ENCODE results near the gene ZNF595.
"Not testable (repeated sequence)": the region's sequence is repeated elsewhere in the genome, so short reads cannot be mapped to it uniquely, and the experiment has no call there.

Gene ZNF595

DNA sequence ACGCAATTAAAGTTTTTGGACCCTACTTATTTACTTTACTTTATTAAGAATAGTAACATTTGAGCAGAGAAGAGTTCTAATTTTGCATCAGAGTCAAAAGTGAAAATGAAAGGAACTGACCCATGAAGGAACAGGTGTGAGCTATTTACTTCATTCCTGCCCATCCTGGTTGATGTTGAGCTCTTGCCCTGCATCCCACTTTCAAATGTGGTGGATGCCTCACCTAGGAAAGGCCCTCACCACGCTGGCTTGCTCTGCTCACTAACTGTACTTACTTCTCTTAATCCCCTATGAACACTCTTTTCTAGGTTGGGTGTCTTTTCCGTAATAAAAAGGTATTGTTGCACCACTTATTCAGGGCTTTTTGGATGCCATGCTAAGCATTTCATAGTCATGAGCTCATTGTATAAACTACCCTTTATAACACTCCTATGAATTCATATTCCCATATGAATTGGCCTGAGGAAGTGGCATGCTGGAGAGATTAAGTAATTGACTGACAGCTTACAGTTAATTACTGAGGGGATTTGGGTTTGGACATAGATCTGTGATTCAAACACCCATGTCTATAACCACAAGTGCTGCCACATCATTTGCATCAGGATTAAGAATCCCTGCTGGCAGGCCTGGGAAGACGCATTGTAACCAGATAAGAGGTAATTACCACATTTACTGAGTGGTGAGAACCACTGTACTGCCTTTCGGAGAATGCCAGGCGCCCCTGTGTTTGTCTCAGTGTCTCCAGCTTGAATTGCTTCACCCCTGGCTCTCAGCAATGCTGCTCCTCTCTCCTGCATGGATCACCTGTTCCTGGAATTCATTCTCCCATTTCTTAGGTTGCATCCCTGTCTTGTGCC lies 16.3 kb upstream of the ZNF595 start:
- not testable (repeated sequence) for H3K4me3 ChIP-seq (ENCODE audit: low read depth in 1 of 2, low read length in 2 of 2); H3K4me1 ChIP-seq (ENCODE audit: insufficient read depth, low read length)

DNA sequence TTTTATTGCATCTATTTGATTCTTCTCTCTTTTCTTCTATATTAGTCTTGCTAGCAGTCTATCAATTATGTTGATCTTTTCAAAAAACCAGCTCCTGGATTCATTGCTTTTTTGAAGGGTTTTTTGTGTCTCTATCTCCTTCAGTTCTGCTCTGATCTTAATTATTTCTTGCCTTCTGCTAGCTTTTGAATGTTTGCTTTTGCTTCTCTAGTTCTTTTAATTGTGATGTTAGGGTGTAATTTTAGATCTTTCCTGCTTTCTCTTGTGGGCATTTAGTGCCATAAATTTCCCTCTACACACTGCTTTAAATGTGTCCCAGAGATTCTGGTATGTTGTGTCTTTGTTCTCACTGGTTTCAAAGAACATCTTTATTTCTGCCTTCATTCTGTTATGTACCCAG lies 14.9 kb upstream of the ZNF595 start:
- not testable (repeated sequence) for H3K4me3 ChIP-seq (ENCODE audit: low read depth in 1 of 2, low read length in 2 of 2); H3K36me3 ChIP-seq (ENCODE audit: insufficient read depth, low read length); H3K9me3 ChIP-seq (ENCODE audit: low read length); H3K27ac ChIP-seq (ENCODE audit: low read depth, low read length); H3K27me3 ChIP-seq (ENCODE audit: control insufficient read depth in 1 of 2, insufficient read depth in 2 of 2, low read length in 2 of 2); H3K4me1 ChIP-seq (ENCODE audit: insufficient read depth, low read length); H3K9ac ChIP-seq (ENCODE audit: low read length)

More for the DNA sequence above, 16.3 kb upstream of the ZNF595 start:
- H3K27me3 ChIP-seq (ENCODE audit: control insufficient read depth in 1 of 2, insufficient read depth in 2 of 2, low read length in 2 of 2); H3K36me3 ChIP-seq (ENCODE audit: insufficient read depth, low read length); H3K9ac ChIP-seq (ENCODE audit: low read length); H3K27ac ChIP-seq (ENCODE audit: low read depth, low read length); H3K9me3 ChIP-seq (ENCODE audit: low read length): not testable (repeated sequence)

DNA sequence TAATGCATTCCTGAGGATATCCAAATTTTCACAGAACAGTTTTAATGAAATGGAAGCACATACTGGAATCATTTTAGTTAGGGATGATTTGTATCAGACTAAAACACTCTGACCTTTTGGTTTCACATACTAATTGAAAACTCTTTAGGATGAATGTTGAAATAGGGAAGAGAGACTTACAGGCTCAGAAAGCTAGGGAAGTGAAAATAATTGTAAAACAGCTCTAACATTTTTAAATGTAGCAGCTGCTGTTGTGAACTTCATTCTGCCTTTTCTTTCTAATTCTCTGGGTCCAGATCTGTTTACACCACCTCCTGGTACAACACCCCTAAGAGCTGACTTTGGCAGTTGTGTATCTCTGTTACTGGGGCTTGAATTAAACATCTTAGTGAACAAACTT lies 9.7 kb upstream of the ZNF595 start:
- not testable (repeated sequence) for H3K4me1 ChIP-seq (ENCODE audit: insufficient read depth, low read length); H3K36me3 ChIP-seq (ENCODE audit: insufficient read depth, low read length); H3K9ac ChIP-seq (ENCODE audit: low read length); H3K27ac ChIP-seq (ENCODE audit: low read depth, low read length); H3K27me3 ChIP-seq (ENCODE audit: control insufficient read depth in 1 of 2, insufficient read depth in 2 of 2, low read length in 2 of 2); H3K9me3 ChIP-seq (ENCODE audit: low read length); H3K4me3 ChIP-seq (ENCODE audit: low read depth in 1 of 2, low read length in 2 of 2)

DNA sequence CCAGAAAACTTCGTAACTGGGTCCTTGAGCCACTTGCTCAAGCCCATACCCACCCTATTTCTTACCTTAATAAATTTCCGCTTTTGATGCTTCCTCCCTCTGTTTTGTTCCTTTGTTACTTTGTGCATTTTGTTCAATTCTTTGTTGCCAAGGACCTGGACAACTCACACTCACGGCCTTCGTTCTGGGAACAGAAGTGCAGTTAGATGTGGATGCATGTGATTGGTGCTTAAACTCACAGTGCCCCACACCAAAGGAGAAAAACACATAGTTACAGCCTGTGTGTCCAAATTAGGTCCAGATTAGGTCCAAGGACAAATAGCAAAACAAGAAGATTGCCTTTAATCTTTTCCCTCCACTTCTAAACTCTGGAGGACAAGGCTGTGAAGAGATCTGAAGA lies 1.9 kb upstream of the ZNF595 start:
- not testable (repeated sequence) for H3K4me3 ChIP-seq (ENCODE audit: low read depth in 1 of 2, low read length in 2 of 2); H3K9me3 ChIP-seq (ENCODE audit: low read length); H3K9ac ChIP-seq (ENCODE audit: low read length); H3K4me1 ChIP-seq (ENCODE audit: insufficient read depth, low read length); H3K27ac ChIP-seq (ENCODE audit: low read depth, low read length); H3K36me3 ChIP-seq (ENCODE audit: insufficient read depth, low read length); H3K27me3 ChIP-seq (ENCODE audit: control insufficient read depth in 1 of 2, insufficient read depth in 2 of 2, low read length in 2 of 2)

DNA sequence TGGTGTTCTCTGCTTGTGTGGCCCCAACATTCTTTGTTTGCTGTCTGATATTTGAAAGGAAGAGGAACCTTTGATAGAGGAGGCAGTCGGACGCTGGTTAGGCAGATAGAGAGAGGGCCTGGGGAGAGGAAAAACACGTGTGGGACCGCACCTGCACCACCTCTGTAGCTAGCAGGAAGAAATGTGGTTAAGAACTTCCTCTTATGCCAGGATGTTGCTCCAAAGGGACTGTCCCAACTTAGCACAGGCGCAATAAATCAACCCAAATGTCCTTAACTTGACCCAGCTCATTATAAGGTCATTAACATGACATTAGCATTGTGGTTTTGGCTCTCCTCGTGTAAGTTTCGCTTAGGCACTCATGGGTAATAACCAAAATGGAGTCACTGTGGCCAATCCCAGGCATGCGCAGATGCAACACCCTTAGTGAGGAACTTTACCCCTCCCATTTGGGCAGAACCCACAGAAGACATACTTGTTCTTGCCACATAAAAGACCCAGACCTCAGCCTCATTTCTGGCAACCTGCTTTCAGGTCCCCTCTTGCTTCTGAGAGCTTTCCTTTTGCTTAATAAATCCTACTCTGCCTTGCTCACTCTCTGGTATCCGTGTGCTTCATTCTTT lies 1.4 kb upstream of the ZNF595 start:
- not testable (repeated sequence) for H3K36me3 ChIP-seq (ENCODE audit: insufficient read depth, low read length); H3K9ac ChIP-seq (ENCODE audit: low read length); H3K27me3 ChIP-seq (ENCODE audit: control insufficient read depth in 1 of 2, insufficient read depth in 2 of 2, low read length in 2 of 2); H3K4me1 ChIP-seq (ENCODE audit: insufficient read depth, low read length); H3K27ac ChIP-seq (ENCODE audit: low read depth, low read length); H3K4me3 ChIP-seq (ENCODE audit: low read depth in 1 of 2, low read length in 2 of 2); H3K9me3 ChIP-seq (ENCODE audit: low read length)

DNA sequence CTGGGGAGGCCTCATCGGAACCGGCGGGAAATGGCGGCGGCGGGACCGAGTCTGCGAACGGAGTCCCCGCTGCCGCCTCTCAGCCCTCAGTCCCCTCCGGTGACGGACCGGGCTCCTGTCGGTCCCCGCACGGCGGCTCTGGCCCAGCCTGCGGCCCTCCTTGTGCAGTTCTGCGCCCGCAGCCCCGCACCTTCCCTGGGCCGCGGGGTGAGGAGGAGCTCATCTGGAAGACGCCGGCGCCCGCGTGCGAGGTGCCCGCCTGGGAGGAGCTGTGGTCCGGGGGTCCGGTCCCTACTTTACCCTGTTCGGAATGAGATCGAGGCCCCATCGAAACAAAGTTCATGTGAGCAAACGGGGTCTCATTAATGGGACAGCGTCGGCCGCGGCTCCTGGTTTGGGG lies 400 bp downstream of the ZNF595 start:
- H3K4me1 ChIP-seq (ENCODE audit: insufficient read depth, low read length); H3K9ac ChIP-seq (ENCODE audit: low read length); H3K27ac ChIP-seq (ENCODE audit: low read depth, low read length); H3K36me3 ChIP-seq (ENCODE audit: insufficient read depth, low read length); H3K27me3 ChIP-seq (ENCODE audit: control insufficient read depth in 1 of 2, insufficient read depth in 2 of 2, low read length in 2 of 2); H3K9me3 ChIP-seq (ENCODE audit: low read length); H3K4me3 ChIP-seq (ENCODE audit: low read depth in 1 of 2, low read length in 2 of 2): not testable (repeated sequence)

DNA sequence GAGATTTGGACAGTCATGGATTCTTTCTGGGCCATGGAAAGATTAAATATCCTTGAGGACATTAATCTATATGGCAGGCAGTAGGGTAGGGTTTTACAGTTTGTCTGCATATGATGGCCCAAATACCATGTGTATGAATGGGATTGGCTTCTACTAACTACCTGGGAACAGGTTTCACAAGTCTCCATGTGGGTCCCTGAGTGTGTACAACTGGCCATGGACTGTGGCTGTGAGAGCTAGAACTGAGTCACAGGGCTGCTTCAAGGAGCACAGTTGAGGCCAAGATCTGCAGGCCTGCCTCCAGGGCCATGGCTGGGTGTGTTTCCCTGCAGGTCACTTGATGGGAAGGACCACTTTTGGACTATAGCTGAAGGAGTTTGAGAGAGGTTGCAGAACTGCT lies 11.6 kb downstream of the ZNF595 start:
- H3K27ac ChIP-seq (ENCODE audit: low read depth, low read length); H3K9ac ChIP-seq (ENCODE audit: low read length); H3K4me3 ChIP-seq (ENCODE audit: low read depth in 1 of 2, low read length in 2 of 2); H3K27me3 ChIP-seq (ENCODE audit: control insufficient read depth in 1 of 2, insufficient read depth in 2 of 2, low read length in 2 of 2); H3K4me1 ChIP-seq (ENCODE audit: insufficient read depth, low read length); H3K36me3 ChIP-seq (ENCODE audit: insufficient read depth, low read length); H3K9me3 ChIP-seq (ENCODE audit: low read length): not testable (repeated sequence)

DNA sequence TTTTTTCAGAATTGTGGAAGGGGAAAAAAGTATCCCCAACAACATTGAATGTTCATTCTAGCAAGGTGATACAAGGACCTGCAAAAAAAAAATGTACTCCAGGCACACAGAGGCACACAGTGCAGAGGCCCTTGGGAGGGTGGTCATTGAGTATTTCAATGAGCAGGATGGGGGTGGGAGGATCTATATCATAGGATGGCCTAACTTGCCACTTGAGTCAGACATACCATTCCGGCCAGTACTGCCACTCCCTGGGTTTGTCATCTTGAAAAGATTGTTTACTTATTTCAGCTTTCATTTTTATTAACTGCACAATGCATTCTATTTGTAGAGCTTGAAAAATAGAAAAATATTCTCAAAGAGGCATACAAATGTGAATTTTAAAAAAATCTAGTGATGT lies 18.7 kb downstream of the ZNF595 start:
- Histone ChIP-seq H3K9me3 (ENCODE audit: low read length) (peaks cover 38% of the 10 kb centered on the region), H3K4me1 (ENCODE audit: insufficient read depth, low read length) (no peaks in the 10 kb centered on the region), H3K36me3 (ENCODE audit: insufficient read depth, low read length) (peaks cover 15% of the 10 kb centered on the region), H3K4me3 (ENCODE audit: low read depth in 1 of 2, low read length in 2 of 2) (no peak overlapping the region), H3K9ac (ENCODE audit: low read length) (no peak overlapping the region), H3K27ac (ENCODE audit: low read depth, low read length) (no peak overlapping the region), H3K27me3 (ENCODE audit: control insufficient read depth in 1 of 2, insufficient read depth in 2 of 2, low read length in 2 of 2) (no peaks in the 10 kb centered on the region)

DNA sequence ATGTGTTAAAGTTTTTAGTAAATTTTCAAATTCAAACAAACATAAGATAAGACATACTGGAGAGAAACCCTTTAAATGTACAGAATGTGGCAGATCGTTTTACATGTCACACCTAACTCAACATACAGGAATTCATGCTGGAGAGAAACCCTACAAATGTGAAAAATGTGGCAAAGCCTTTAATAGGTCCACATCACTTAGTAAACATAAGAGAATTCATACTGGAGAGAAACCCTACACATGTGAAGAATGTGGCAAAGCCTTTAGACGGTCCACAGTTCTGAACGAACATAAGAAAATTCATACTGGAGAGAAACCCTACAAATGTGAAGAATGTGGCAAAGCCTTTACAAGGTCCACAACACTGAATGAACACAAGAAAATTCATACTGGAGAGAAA lies 32.8 kb downstream of the ZNF595 start:
- peaks cover 63% of the 10 kb centered on the region for H3K9me3 ChIP-seq (ENCODE audit: low read length)
- H3K4me1 ChIP-seq (ENCODE audit: insufficient read depth, low read length): no peaks in the 10 kb centered on the region
- H3K27ac ChIP-seq (ENCODE audit: low read depth, low read length): no peak overlapping the region
- H3K4me3 ChIP-seq (ENCODE audit: low read depth in 1 of 2, low read length in 2 of 2): peak overlapping the region in 1 of 2 donors; percentile 42
- H3K27me3 ChIP-seq (ENCODE audit: control insufficient read depth in 1 of 2, insufficient read depth in 2 of 2, low read length in 2 of 2): no peaks in the 10 kb centered on the region
- H3K36me3 ChIP-seq (ENCODE audit: insufficient read depth, low read length): peaks cover 33% of the 10 kb centered on the region
- H3K9ac ChIP-seq (ENCODE audit: low read length): no peak overlapping the region

DNA sequence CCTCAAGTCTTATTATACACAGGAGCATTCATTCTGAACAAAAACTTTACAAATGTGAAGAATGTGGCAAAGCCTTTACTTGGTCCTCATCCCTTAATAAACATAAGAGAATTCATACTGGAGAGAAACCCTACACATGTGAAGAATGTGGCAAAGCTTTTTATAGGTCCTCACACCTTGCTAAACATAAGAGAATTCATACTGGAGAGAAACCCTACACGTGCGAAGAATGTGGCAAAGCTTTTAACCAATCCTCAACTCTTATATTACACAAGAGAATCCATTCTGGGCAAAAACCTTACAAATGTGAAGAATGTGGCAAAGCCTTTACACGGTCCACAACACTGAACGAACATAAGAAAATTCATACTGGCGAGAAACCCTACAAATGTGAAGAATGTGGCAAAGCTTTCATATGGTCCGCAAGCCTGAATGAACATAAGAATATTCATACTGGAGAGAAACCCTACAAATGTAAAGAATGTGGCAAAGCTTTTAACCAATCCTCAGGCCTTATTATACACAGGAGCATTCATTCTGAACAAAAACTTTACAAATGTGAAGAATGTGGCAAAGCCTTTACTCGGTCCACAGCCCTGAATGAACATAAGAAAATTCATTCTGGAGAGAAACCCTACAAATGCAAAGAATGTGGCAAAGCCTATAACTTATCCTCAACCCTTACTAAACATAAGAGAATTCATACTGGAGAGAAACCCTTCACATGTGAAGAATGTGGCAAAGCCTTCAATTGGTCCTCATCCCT lies 33.6 kb downstream of the ZNF595 start:
- H3K4me1 ChIP-seq (ENCODE audit: insufficient read depth, low read length); H3K9ac ChIP-seq (ENCODE audit: low read length); H3K27me3 ChIP-seq (ENCODE audit: control insufficient read depth in 1 of 2, insufficient read depth in 2 of 2, low read length in 2 of 2); H3K27ac ChIP-seq (ENCODE audit: low read depth, low read length): not testable (repeated sequence)
- H3K36me3 ChIP-seq (ENCODE audit: insufficient read depth, low read length): peaks cover 30% of the 10 kb centered on the region
- H3K4me3 ChIP-seq (ENCODE audit: low read depth in 1 of 2, low read length in 2 of 2): peak overlapping the region; percentile 2 to 33
- H3K9me3 ChIP-seq (ENCODE audit: low read length): peaks cover 62% of the 10 kb centered on the region

DNA sequence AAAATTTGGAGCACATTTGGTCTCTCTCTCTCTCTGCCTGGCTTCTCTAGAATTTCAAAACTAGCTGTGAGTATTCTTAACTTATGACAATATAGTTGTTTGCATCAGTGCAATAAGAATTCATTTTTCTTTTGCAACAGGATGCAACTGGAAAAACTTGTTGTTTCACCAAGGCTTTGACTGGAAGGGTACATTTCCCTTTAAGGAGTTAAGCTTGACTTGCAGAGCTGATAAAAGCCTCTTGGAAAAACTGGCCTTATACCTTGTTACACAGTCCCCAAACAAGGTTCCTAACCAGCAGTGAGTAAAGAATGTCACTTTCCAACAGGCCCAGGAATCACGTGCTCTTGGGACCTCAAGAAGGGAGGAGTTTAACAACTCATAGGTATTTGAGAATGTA lies 45.3 kb downstream of the ZNF595 start:
- no peak overlapping the region for H3K4me3 ChIP-seq (ENCODE audit: low read depth in 1 of 2, low read length in 2 of 2)

More for the DNA sequence above, 45.3 kb downstream of the ZNF595 start:
- Histone ChIP-seq H3K27ac (ENCODE audit: low read depth, low read length) (no peak overlapping the region), H3K9me3 (ENCODE audit: low read length) (peaks cover 34% of the 10 kb centered on the region), H3K27me3 (ENCODE audit: control insufficient read depth in 1 of 2, insufficient read depth in 2 of 2, low read length in 2 of 2) (no peaks in the 10 kb centered on the region), H3K4me1 (ENCODE audit: insufficient read depth, low read length) (no peaks in the 10 kb centered on the region), H3K36me3 (ENCODE audit: insufficient read depth, low read length) (no peaks in the 10 kb centered on the region), H3K9ac (ENCODE audit: low read length) (no peak overlapping the region)
